Endothelial cell of umbilical vein (primary cell): ENCODE measurements around the gene RLN1.
"Not testable (repeated sequence)": the region's sequence is repeated elsewhere in the genome, so short reads cannot be mapped to it uniquely, and the experiment has no call there.

Source experiments
- JUN ChIP-seq: IDR thresholded peaks from 2 replicates; pipeline ENCODE4 v1.6.1; 2011; ENCODE audit warnings: borderline replicate concordance, low read depth; ENCODE audit not compliant: insufficient read length, insufficient read depth
- POLR2A ChIP-seq: IDR thresholded peaks from 2 replicates; pipeline ENCODE4 v1.6.1; 2012; ENCODE audit warnings: low read depth, mild to moderate bottlenecking, control low read depth, low read length
- TF ChIP-seq, protein P1 (sequence below), 2 donors: IDR thresholded peaks; 1 replicate in 1 of 2; 2 replicates in 1 of 2; pipeline ENCODE4 v1.5.1; 2011; ENCODE audit warnings: low read length in 2 of 2, mild to moderate bottlenecking in 2 of 2, moderate library complexity in 2 of 2, control low read depth in 1 of 2, inconsistent platforms in 1 of 2, low read depth in 1 of 2; ENCODE audit not compliant: insufficient read depth in 1 of 2; ENCODE audit errors: extremely low read depth in 1 of 2
- TF ChIP-seq, protein P2 (sequence below): IDR thresholded peaks from 2 replicates; pipeline ENCODE4 v1.6.1; 2011; ENCODE audit not compliant: insufficient read depth, insufficient read length

GRCh38 chr9:5303840-5304795 is 35.6 kb downstream of the RLN1 start, which contains the start of gene RLN2:
- TF ChIP-seq, protein P1, sequence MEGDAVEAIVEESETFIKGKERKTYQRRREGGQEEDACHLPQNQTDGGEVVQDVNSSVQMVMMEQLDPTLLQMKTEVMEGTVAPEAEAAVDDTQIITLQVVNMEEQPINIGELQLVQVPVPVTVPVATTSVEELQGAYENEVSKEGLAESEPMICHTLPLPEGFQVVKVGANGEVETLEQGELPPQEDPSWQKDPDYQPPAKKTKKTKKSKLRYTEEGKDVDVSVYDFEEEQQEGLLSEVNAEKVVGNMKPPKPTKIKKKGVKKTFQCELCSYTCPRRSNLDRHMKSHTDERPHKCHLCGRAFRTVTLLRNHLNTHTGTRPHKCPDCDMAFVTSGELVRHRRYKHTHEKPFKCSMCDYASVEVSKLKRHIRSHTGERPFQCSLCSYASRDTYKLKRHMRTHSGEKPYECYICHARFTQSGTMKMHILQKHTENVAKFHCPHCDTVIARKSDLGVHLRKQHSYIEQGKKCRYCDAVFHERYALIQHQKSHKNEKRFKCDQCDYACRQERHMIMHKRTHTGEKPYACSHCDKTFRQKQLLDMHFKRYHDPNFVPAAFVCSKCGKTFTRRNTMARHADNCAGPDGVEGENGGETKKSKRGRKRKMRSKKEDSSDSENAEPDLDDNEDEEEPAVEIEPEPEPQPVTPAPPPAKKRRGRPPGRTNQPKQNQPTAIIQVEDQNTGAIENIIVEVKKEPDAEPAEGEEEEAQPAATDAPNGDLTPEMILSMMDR (IDR thresholded peaks at IDR 0.05; ENCODE audit: extremely low read depth in 1 of 2, insufficient read depth in 1 of 2, low read depth in 1 of 2, low read length in 2 of 2): not testable (repeated sequence)
- TF ChIP-seq, protein P2, sequence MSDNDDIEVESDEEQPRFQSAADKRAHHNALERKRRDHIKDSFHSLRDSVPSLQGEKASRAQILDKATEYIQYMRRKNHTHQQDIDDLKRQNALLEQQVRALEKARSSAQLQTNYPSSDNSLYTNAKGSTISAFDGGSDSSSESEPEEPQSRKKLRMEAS: not testable (repeated sequence)
- not testable (repeated sequence) for TF ChIP-seq POLR2A, JUN
